GM19463 (cell line): ENCODE measurements around the gene LST1.
A peak's percentile ranks its signal among the peaks of the same experiment; 100 is the strongest.

Source experiments
- ATAC-seq: cut with Tn5 transposase; IDR thresholded peaks from one replicate; pipeline ENCODE4 v1.9.1; 2021; ENCODE audit warnings: mild to moderate bottlenecking, moderate library complexity; ENCODE audit not compliant: unreplicated experiment

Gene LST1

GRCh38 chr6:31559958-31560696, 25.9 kb upstream of the LST1 start:
- peak; percentile 66 for ATAC-seq

GRCh38 chr6:31560697-31561058, 25.4 kb upstream of the LST1 start:
- ATAC-seq = no peak

GRCh38 chr6:31567531-31568370, 18.3 kb upstream of the LST1 start:
- no peak for ATAC-seq

GRCh38 chr6:31568537-31568961, 17.5 kb upstream of the LST1 start:
- peak; percentile 54 for ATAC-seq

- no peak for ATAC-seq
Observed at GRCh38 chr6:31569861-31570536, 16.1 kb upstream of the LST1 start.

DNA sequence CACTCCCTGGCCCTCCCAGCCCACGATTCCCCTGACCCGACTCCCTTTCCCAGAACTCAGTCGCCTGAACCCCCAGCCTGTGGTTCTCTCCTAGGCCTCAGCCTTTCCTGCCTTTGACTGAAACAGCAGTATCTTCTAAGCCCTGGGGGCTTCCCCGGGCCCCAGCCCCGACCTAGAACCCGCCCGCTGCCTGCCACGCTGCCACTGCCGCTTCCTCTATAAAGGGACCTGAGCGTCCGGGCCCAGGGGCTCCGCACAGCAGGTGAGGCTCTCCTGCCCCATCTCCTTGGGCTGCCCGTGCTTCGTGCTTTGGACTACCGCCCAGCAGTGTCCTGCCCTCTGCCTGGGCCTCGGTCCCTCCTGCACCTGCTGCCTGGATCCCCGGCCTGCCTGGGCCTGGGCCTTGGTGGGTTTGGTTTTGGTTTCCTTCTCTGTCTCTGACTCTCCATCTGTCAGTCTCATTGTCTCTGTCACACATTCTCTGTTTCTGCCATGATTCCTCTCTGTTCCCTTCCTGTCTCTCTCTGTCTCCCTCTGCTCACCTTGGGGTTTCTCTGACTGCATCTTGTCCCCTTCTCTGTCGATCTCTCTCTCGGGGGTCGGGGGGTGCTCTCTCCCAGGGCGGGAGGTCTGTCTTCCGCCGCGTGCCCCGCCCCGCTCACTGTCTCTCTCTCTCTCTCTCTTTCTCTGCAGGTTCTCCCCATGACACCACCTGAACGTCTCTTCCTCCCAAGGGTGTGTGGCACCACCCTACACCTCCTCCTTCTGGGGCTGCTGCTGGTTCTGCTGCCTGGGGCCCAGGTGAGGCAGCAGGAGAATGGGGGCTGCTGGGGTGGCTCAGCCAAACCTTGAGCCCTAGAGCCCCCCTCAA, 13.8 kb upstream of the LST1 start, which contains the start of gene LTA:
LTA (plus strand) TSS at position 249 of the 871 bp plus-strand sequence; CDS start at position 703, 454 bp downstream.
- ATAC-seq = peak; percentile 41

- no peak for ATAC-seq
Observed at GRCh38 chr6:31573239-31574105, 12.6 kb upstream of the LST1 start.

- ATAC-seq = no peak
Observed at GRCh38 chr6:31574106-31575061, 11.7 kb upstream of the LST1 start.

- no peak for ATAC-seq
Observed at GRCh38 chr6:31575335-31575901, 10.7 kb upstream of the LST1 start, which contains the start of gene TNF. TNF (plus strand) TSS chr6:31575565; CDS start chr6:31575742, 177 bp downstream.

GRCh38 chr6:31575952-31576685, 10.0 kb upstream of the LST1 start:
- no peak for ATAC-seq

GRCh38 chr6:31576897-31577578, 9.0 kb upstream of the LST1 start:
- ATAC-seq = no peak

DNA sequence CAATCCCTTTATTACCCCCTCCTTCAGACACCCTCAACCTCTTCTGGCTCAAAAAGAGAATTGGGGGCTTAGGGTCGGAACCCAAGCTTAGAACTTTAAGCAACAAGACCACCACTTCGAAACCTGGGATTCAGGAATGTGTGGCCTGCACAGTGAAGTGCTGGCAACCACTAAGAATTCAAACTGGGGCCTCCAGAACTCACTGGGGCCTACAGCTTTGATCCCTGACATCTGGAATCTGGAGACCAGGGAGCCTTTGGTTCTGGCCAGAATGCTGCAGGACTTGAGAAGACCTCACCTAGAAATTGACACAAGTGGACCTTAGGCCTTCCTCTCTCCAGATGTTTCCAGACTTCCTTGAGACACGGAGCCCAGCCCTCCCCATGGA, 8.5 kb upstream of the LST1 start:
- ATAC-seq = no peak

- no peak for ATAC-seq
Observed at GRCh38 chr6:31578184-31579118, 7.6 kb upstream of the LST1 start.

DNA sequence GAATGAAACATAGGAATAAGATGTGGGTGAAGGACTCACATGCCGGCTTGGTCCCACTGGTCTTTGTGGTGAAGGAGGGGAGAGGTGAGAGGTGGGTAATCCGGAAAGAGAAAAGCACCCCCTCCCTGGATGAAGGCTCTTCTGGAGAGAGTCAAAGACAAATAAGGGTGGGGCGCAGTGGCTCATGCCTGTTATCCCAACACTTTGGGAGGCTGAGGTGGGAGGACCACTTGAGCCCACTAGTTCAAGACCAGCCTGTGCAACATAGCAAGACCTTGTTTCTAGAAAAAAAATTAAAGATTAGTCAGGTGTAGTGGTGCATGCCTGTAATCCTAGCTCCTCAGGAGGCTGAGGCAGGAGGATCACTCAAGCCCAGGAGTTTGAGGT, 7.0 kb upstream of the LST1 start:
- no peak for ATAC-seq

- ATAC-seq = no peak
Observed at GRCh38 chr6:31579546-31580437, 6.3 kb upstream of the LST1 start.
